NCI-H748 (cell line): Measurements from ENCODE around the gene BCL2.

Experiments
- DNase-seq: peaks from one replicate; lab custom pipeline; 2025; ENCODE audit not compliant: unreplicated experiment; lab: John Stamatoyannopoulos, UW

The BCL2 gene

DNA sequence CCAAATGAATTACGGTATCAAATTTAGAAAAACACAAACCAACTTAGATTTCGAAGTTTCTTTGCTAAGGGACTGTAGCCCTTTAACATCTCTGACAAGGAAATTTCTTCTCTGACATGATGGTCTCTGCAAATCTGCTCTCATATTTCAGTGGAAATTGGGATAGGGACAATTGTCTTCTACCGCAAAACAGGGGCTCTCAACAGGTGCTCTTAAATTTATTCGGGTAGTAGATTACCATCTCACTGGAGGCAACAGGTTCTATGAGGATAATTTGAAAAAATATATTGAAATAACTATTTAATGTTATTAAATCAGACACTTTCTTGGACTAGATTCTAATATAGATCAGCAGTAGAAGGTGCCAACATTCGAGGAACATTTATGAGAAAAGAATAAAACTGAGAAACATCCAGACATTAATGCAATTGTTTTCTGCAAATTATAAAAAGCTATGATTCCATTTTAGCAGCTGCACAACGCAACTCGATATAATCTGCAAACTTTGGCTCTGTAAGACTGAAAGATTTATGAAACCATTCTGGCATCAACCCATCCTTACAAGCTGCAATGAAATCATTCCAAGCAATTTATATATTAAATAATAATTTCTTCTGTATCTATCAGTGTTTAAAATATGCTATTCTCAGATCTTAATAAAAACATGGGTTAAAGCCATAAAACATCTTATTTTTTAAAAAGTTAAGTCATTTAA lies 10.0 kb upstream of the BCL2 start:
- no peak for DNase-seq

DNA sequence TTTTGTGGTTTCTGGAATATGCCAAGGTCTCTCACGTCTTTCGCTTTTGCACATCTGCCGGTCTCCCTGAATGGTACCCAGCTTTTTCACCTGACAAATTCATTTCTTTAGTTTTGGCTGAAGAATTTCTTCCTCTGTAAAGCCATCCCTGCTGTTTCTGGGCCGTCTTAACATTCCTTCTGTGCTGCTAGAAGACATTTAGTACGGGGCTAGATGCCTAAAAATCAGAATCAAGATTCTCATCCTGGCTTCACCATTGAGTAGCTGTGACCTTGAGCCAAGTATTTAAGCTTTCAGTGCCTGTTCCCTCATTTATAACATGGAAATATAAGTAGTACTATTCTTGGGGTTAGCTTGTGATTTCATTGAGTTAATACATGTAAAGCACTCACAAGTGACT lies 6.4 kb upstream of the BCL2 start:
- DNase-seq: no peak

- no peak for DNase-seq
Measured at GRCh38 chr18:63325086-63325686, 5.6 kb upstream of the BCL2 start.

- DNase-seq: peak; percentile 83
Measured at GRCh38 chr18:63322908-63323634, 3.5 kb upstream of the BCL2 start.

DNA sequence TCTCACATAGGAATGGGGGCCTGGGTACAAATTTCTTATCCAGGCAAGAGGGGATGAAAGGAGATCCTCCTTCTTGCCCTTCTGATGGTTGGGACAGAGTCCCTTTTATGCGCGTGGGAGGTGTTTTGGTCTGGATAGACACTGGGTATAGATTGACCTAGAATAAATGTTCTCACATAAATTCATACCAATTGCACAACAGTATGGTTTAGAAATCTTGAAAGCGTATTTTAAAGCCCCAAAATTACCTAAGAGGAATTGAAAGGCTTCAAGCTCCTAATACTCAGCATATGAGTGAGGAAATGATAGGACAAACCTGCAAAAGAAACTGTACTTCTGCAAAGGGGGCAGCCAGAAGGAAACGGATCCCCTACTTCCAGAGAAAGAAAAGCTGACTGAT lies 2.6 kb upstream of the BCL2 start:
- no peak for DNase-seq

DNA sequence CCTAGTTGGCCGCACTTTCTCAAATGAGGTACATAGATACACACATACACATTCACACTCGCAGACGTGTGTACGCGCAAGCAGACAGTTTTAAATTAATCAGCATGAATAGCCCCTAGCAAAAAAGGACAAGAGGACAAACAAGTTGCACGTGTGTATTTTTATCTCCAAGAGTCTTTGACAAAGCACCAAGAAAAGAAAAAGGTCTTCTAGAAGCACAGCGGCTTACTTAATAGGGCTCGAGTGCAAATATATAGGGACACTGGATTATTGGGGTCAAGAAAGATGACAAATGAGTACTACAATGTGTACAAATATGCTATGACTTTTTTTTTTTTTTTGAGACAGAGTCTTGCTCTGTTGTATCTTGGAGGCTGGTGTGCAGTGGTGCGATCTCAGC lies 1.7 kb upstream of the BCL2 start:
- peak; percentile 44 for DNase-seq

DNA sequence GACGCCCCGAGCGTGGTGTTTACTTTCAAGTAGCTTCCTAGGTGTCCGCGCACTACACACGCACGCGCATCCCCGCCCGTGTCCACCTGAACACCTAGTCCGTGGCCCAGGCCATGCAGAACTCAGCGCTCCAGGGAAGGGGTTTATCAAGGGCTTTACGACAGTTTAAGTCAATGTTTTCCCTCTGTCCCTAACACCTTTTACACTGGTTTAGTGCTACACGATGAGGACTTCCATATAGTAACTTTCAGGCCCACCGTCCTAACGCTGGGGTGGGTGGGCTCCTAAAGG lies 1.4 kb upstream of the BCL2 start:
- DNase-seq: no peak

DNA sequence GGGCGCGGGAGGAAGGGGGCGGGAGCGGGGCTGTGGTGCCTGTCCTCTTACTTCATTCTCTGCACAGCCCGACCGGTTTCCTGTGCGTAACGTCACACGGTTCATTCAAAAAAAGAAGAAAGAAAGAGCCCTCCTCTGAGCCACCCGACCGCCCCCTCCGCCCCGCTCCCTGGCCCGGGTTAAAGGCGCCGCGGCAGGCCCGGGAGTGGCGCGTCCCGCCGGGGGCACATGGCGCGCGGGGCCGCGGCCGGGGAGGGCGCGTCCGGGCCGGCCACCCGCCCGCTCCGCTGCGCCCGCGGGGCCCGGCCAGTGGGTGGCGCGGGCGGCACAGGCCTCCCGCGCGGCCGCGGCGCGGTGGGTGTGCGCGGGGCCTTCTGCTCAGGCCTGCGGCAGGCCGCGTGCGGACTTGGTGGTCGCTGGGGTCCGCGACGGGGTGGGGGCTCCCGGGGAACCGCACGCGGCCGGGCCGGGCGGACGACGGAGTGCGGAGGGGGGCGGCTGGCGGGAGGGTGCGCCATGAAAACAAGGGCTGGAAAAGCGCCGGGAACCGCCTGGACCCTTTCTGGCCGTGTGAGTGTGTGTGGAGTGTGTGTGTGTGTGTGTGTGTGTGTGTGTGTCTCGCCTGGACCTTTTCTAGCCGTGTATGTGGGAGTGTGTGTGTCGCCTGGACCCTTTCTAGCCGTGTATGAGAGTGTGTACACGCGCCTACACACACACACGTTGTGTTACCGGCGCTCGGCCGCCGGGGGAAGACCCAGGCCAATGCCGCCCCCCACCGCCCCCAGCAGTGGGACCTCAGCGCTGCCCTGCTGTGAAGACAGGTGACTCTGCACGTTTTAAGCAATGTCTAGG lies 780 bp upstream of the BCL2 start:
- peak; percentile 92 for DNase-seq

- DNase-seq: no peak
Measured at GRCh38 chr18:63318889-63319382, 633 bp downstream of the BCL2 start.

- DNase-seq: peak; percentile 98
Measured at GRCh38 chr18:63317982-63318888, 1.3 kb downstream of the BCL2 start.

- peak; percentile 73 for DNase-seq
Measured at GRCh38 chr18:63317556-63317946, 2.0 kb downstream of the BCL2 start.

- peak; percentile 46 for DNase-seq
Measured at GRCh38 chr18:63316612-63317555, 2.7 kb downstream of the BCL2 start.

- DNase-seq: no peak
Measured at GRCh38 chr18:63315876-63316275, 3.7 kb downstream of the BCL2 start.

DNA sequence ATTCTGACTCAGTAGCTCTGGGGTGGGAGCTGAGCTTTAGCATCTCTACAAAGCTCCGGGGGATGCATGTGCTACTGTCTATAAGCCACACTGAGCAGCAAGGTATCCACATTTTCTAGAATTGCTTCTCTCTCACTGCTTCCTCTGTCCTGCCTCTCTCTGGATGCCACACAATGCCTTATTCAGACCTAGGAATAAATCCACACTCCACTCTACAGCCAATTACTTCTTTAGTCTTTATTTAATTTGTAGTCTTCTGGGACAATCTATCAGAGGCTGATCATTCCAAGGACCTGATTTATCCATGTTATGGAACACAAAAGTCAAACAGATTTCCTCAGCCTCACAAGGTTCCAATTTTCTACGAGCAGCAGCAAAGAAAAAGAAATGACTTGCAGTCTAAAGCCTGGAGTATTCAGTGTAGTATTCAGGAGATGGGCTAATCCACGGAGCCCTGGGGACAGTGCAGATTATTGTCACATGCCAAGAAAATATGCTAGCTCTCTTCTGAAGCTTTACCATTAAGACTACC lies 4.4 kb downstream of the BCL2 start:
- DNase-seq: peak; percentile 26

- no peak for DNase-seq
Measured at GRCh38 chr18:63314062-63314790, 5.3 kb downstream of the BCL2 start.

GRCh38 chr18:63313396-63313917 lies 6.1 kb downstream of the BCL2 start:
- DNase-seq: no peak

DNA sequence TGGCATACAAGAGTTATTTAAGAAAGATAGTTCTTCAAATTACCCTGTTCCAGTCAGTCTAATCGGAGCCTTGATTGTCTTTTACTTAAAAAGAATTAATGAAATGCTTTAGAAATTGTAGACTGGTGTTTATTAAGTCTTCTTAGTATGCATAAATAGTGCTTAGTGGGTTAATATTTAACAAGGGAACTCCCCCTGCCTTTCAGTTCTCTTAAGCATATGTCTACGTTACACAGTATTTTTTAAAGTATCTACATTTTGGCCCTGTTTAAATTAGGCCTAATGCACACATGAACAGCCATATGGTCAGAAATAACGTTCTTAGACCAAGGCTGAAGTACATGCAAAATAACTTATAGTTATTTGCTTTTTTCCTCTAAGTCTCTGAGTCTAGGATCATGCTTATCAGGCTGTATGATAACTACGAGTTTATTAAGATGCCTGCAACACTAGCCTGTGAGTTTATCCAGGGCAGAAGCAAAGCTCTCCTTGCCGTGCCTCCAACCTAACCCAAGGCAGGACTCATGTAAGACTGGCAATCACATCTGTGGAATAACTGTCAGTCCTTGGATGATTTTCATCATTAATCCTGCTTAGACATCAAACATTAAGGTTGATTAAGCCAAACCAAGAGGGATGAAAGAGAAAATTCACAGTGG lies 6.7 kb downstream of the BCL2 start:
- no peak for DNase-seq

GRCh38 chr18:63312019-63312409 lies 7.6 kb downstream of the BCL2 start:
- no peak for DNase-seq
